Measurements from ENCODE around the gene TNFRSF1A. TPM values are rescaled to one million over a fixed set of nuclear protein-coding genes. Genes with fewer than 3 reads are reported as not detected.

The TNFRSF1A gene
- total and polyA plus RNA-seq, 4 experiments from 2014 or later: 14.5 to 86.7 (median 58.6) TPM

GRCh38 chr12:6306151-6306550 lies 35.7 kb downstream of the TNFRSF1A start:
- no peaks in the 10 kb centered on the region for H3K36me3 ChIP-seq (ENCODE audit: insufficient read depth, low read length)
- Mint-ChIP-seq H3K27ac (no peak overlapping the region), H3K27me3 (peaks cover 12 to 17% of the 10 kb centered on the region in 2 donors), H3K4me1 (peaks cover 0 to 1% (median 0%) of the 10 kb centered on the region in 4 donors), H3K4me3 (peak overlapping the region in 1 of 8 donors; percentile 0), H3K9me3 (no peaks in the 10 kb centered on the region), H3K36me3 (no peaks in the 10 kb centered on the region)
- no peak overlapping the region for H3K27ac ChIP-seq (ENCODE audit: low read depth, low read length)
- DNase-seq: no peak
- peaks cover 6% of the 10 kb centered on the region for H3K4me1 ChIP-seq (ENCODE audit: insufficient read depth, low read length)
- peaks cover 4% of the 10 kb centered on the region for H3K27me3 ChIP-seq (ENCODE audit: insufficient read depth, low read length)
- ChIA-PET POLR2A (ENCODE audit: partially characterized antibody) (no interaction called here), CTCF (ENCODE audit: partially characterized antibody) (interaction anchor here (1.1 to 1.3 kb wide), 3 partner anchors 9 to 21 kb away, joined by 3 to 5 read pairs (median 4); no protein-coding TSS in a partner anchor)
- no peak overlapping the region for H3K4me3 ChIP-seq (ENCODE audit: low read length in 2 of 2)
- intact Hi-C loops (cut with micrococcal nuclease): no loop called here
- H3K9me3 ChIP-seq (ENCODE audit: control insufficient read depth in 1 of 2, low read length in 2 of 2): no peaks in the 10 kb centered on the region

GRCh38 chr12:6303071-6303470 lies 38.8 kb downstream of the TNFRSF1A start:
- no peaks in the 10 kb centered on the region for H3K27me3 ChIP-seq (ENCODE audit: insufficient read depth, low read length)
- Mint-ChIP-seq H3K27me3 (peaks cover 9 to 10% of the 10 kb centered on the region in 2 donors), H3K4me3 (no peak overlapping the region), H3K36me3 (no peaks in the 10 kb centered on the region), H3K9me3 (no peaks in the 10 kb centered on the region), H3K27ac (no peak overlapping the region), H3K4me1 (peaks cover 0 to 1% (median 0%) of the 10 kb centered on the region in 4 donors)
- H3K9me3 ChIP-seq (ENCODE audit: control insufficient read depth in 1 of 2, low read length in 2 of 2): no peaks in the 10 kb centered on the region
- no peaks in the 10 kb centered on the region for H3K4me1 ChIP-seq (ENCODE audit: insufficient read depth, low read length)
- no peak overlapping the region for H3K27ac ChIP-seq (ENCODE audit: low read depth, low read length)
- POLR2A ChIA-PET (ENCODE audit: partially characterized antibody): no interaction called here
- CTCF ChIA-PET (ENCODE audit: partially characterized antibody): interaction anchor here (0.7 to 1.3 kb wide), 2 partner anchors 19 to 20 kb away, joined by 3 read pairs; no protein-coding TSS in a partner anchor
- no peak for DNase-seq
- intact Hi-C loops (cut with micrococcal nuclease): no loop called here
- H3K4me3 ChIP-seq (ENCODE audit: low read length in 2 of 2): no peak overlapping the region
- no peaks in the 10 kb centered on the region for H3K36me3 ChIP-seq (ENCODE audit: insufficient read depth, low read length)

GRCh38 chr12:6302621-6303020 lies 39.3 kb downstream of the TNFRSF1A start:
- Histone ChIP-seq H3K27me3 (ENCODE audit: insufficient read depth, low read length) (no peaks in the 10 kb centered on the region), H3K27ac (ENCODE audit: low read depth, low read length) (no peak overlapping the region), H3K4me3 (ENCODE audit: low read length in 2 of 2) (no peak overlapping the region), H3K4me1 (ENCODE audit: insufficient read depth, low read length) (no peaks in the 10 kb centered on the region), H3K36me3 (ENCODE audit: insufficient read depth, low read length) (no peaks in the 10 kb centered on the region), H3K9me3 (ENCODE audit: control insufficient read depth in 1 of 2, low read length in 2 of 2) (no peaks in the 10 kb centered on the region)
- DNase-seq: no peak
- POLR2A ChIA-PET (ENCODE audit: partially characterized antibody): no interaction called here
- Mint-ChIP-seq H3K4me1 (peaks cover 0 to 1% (median 0%) of the 10 kb centered on the region in 4 donors), H3K36me3 (no peaks in the 10 kb centered on the region), H3K27ac (no peak overlapping the region), H3K9me3 (no peaks in the 10 kb centered on the region), H3K4me3 (no peak overlapping the region), H3K27me3 (peaks cover 10% of the 10 kb centered on the region in 2 donors)
- CTCF ChIA-PET (ENCODE audit: partially characterized antibody): interaction anchor here (0.5 to 1.4 kb wide), 4 partner anchors 18 to 255 kb away, joined by 3 to 5 read pairs (median 3); no protein-coding TSS in a partner anchor
- intact Hi-C loops (cut with micrococcal nuclease): no loop called here

GRCh38 chr12:6301721-6302120 lies 40.2 kb downstream of the TNFRSF1A start:
- intact Hi-C loops (cut with micrococcal nuclease): no loop called here
- H3K4me3 Mint-ChIP-seq: no peak overlapping the region
- H3K27ac Mint-ChIP-seq: no peak overlapping the region
- H3K9me3 ChIP-seq (ENCODE audit: control insufficient read depth in 1 of 2, low read length in 2 of 2): no peaks in the 10 kb centered on the region
- POLR2A ChIA-PET (ENCODE audit: partially characterized antibody): no interaction called here
- no peaks in the 10 kb centered on the region for H3K36me3 ChIP-seq (ENCODE audit: insufficient read depth, low read length)
- DNase-seq: no peak
- H3K27me3 Mint-ChIP-seq: peaks cover 10 to 12% of the 10 kb centered on the region in 2 donors
- no peaks in the 10 kb centered on the region for H3K4me1 ChIP-seq (ENCODE audit: insufficient read depth, low read length)
- H3K9me3 Mint-ChIP-seq: no peaks in the 10 kb centered on the region
- no peak overlapping the region for H3K4me3 ChIP-seq (ENCODE audit: low read length in 2 of 2)
- CTCF ChIA-PET (ENCODE audit: partially characterized antibody): interaction anchor here (1.3 to 1.4 kb wide), 2 partner anchors 17 to 33 kb away, joined by 3 to 5 read pairs; no protein-coding TSS in a partner anchor
- H3K36me3 Mint-ChIP-seq: no peaks in the 10 kb centered on the region
- peaks cover 0 to 1% (median 0%) of the 10 kb centered on the region in 4 donors for H3K4me1 Mint-ChIP-seq
- H3K27me3 ChIP-seq (ENCODE audit: insufficient read depth, low read length): no peaks in the 10 kb centered on the region
- H3K27ac ChIP-seq (ENCODE audit: low read depth, low read length): no peak overlapping the region

- DNase-seq: no peak
- Mint-ChIP-seq H3K9me3 (no peaks in the 10 kb centered on the region), H3K27ac (peak overlapping the region in 2 of 7 donors; percentile 29 to 50), H3K27me3 (peaks cover 4 to 7% of the 10 kb centered on the region in 2 donors), H3K4me3 (no peak overlapping the region), H3K4me1 (peaks cover 0 to 2% (median under 1%) of the 10 kb centered on the region in 4 donors), H3K36me3 (no peaks in the 10 kb centered on the region)
- intact Hi-C loops (cut with micrococcal nuclease): no loop called here
- Histone ChIP-seq H3K27ac (ENCODE audit: low read depth, low read length) (no peak overlapping the region), H3K27me3 (ENCODE audit: insufficient read depth, low read length) (no peaks in the 10 kb centered on the region), H3K4me3 (ENCODE audit: low read length in 2 of 2) (no peak overlapping the region), H3K36me3 (ENCODE audit: insufficient read depth, low read length) (no peaks in the 10 kb centered on the region), H3K9me3 (ENCODE audit: control insufficient read depth in 1 of 2, low read length in 2 of 2) (no peaks in the 10 kb centered on the region), H3K4me1 (ENCODE audit: insufficient read depth, low read length) (no peaks in the 10 kb centered on the region)
- ChIA-PET POLR2A (ENCODE audit: partially characterized antibody) (no interaction called here), CTCF (ENCODE audit: partially characterized antibody) (interaction anchor here (0.8 kb wide), 1 partner anchor 13 kb away, joined by 3 read pairs; no protein-coding TSS in a partner anchor)
These were observed 44.7 kb downstream of the TNFRSF1A start for GRCh38 chr12:6297170-6297569.

GRCh38 chr12:6295094-6295811 lies 46.6 kb downstream of the TNFRSF1A start:
- Histone ChIP-seq H3K9me3 (ENCODE audit: control insufficient read depth in 1 of 2, low read length in 2 of 2) (no peaks in the 10 kb centered on the region), H3K27me3 (ENCODE audit: insufficient read depth, low read length) (no peaks in the 10 kb centered on the region), H3K4me3 (ENCODE audit: low read length in 2 of 2) (no peak overlapping the region), H3K36me3 (ENCODE audit: insufficient read depth, low read length) (no peaks in the 10 kb centered on the region), H3K27ac (ENCODE audit: low read depth, low read length) (no peak overlapping the region), H3K4me1 (ENCODE audit: insufficient read depth, low read length) (no peaks in the 10 kb centered on the region)
- peaks cover 0 to 2% (median under 1%) of the 10 kb centered on the region in 4 donors for H3K4me1 Mint-ChIP-seq
- ChIA-PET POLR2A (ENCODE audit: partially characterized antibody) (no interaction called here), CTCF (ENCODE audit: partially characterized antibody) (interaction anchor here (0.9 to 1.8 kb wide), 4 partner anchors 9 to 100 kb away, joined by 3 to 6 read pairs (median 4); no protein-coding TSS in a partner anchor)
- no peak overlapping the region for H3K4me3 Mint-ChIP-seq
- intact Hi-C loops (cut with micrococcal nuclease): no loop called here
- DNase-seq: no peak
- H3K36me3 Mint-ChIP-seq: no peaks in the 10 kb centered on the region
- H3K27ac Mint-ChIP-seq: peak overlapping the region in 1 of 7 donors; percentile 56
- no peaks in the 10 kb centered on the region for H3K9me3 Mint-ChIP-seq
- H3K27me3 Mint-ChIP-seq: peaks cover 4 to 5% of the 10 kb centered on the region in 2 donors

GRCh38 chr12:6294156-6295093 lies 47.5 kb downstream of the TNFRSF1A start:
- ChIA-PET CTCF (ENCODE audit: partially characterized antibody) (interaction anchor here (0.9 to 1.8 kb wide), 5 partner anchors 8 to 99 kb away, joined by 3 to 6 read pairs (median 4); no protein-coding TSS in a partner anchor), POLR2A (ENCODE audit: partially characterized antibody) (no interaction called here)
- H3K36me3 ChIP-seq (ENCODE audit: insufficient read depth, low read length): no peaks in the 10 kb centered on the region
- no peak for DNase-seq
- H3K4me1 Mint-ChIP-seq: peaks cover 0 to 2% (median under 1%) of the 10 kb centered on the region in 4 donors
- no peaks in the 10 kb centered on the region for H3K4me1 ChIP-seq (ENCODE audit: insufficient read depth, low read length)
- H3K9me3 ChIP-seq (ENCODE audit: control insufficient read depth in 1 of 2, low read length in 2 of 2): no peaks in the 10 kb centered on the region
- H3K9me3 Mint-ChIP-seq: no peaks in the 10 kb centered on the region
- no peak overlapping the region for H3K4me3 Mint-ChIP-seq
- H3K27ac ChIP-seq (ENCODE audit: low read depth, low read length): no peak overlapping the region
- H3K27ac Mint-ChIP-seq: no peak overlapping the region
- intact Hi-C loops (cut with micrococcal nuclease): no loop called here
- no peaks in the 10 kb centered on the region for H3K36me3 Mint-ChIP-seq
- peaks cover 4 to 5% of the 10 kb centered on the region in 2 donors for H3K27me3 Mint-ChIP-seq
- no peaks in the 10 kb centered on the region for H3K27me3 ChIP-seq (ENCODE audit: insufficient read depth, low read length)
- H3K4me3 ChIP-seq (ENCODE audit: low read length in 2 of 2): no peak overlapping the region
